DMS 273 (cell line): ENCODE measurements around the gene PLEKHM1.

Experiments used
- DNase-seq: peaks from one replicate; lab custom pipeline; 2025; ENCODE audit not compliant: unreplicated experiment; lab: John Stamatoyannopoulos, UW

PLEKHM1 gene

DNA sequence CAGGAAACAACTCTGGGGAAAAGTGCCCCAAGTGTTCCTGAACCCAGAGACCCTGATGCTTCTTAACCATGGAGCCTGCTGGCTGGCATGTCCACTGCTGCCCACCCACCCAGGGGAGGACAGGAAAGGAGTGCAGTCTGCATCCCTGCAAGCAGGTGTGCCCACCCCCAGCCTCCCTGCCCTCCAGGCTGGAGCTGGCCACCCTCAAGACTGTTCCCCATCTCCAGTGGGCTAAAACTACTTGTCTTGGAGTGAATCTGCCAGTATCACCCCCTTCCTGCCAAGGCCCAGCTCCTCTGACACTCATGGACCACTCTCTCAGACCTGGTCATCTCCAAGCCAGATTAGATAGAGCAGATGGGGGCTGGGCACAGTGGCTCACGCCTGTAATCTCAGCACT is 87.6 kb downstream of the PLEKHM1 start:
- no peak for DNase-seq

DNA sequence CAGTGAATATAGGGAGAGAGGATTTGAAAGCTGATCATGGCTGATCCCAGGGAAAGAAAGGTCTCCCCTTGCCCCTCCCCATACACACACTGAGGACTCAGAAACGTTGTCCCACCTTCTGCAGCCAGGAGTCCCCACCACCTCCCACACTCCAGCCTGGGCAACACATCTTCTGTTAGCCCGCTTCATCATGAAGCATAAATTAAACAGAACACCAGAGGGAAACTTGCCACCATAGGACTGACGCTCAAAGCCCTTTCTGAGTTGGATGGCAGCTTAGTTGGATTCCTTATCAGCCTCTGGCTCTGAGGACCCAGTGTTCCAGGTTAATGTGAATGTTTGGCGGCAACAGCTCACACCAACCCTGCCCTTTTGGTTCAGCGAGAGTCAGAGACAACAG is 91.7 kb downstream of the PLEKHM1 start:
- DNase-seq: peak; percentile 34

DNA sequence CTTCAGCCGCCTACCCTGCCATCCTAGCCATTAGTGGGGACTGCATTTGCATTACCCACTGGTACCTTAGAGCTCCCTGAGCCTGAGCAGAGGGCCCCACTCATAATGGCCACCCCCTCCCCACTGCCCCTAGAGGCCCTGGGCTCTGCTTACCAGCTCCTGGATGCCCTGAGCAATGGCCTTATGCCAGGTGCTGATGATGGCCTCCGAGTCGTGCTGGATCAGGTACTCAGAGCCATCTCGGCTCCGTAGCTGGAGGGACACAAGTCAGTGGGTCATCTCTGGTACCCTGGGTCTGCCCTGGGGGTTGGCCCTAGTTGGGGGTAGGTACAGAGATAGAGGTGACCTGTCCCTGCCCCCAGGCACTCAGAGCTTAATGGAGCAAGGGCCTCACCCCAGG is 92.7 kb downstream of the PLEKHM1 start:
- DNase-seq: no peak

- no peak for DNase-seq
Measured at GRCh38 chr17:45396496-45397205, 93.9 kb downstream of the PLEKHM1 start.

- DNase-seq: no peak
Measured at GRCh38 chr17:45395569-45396415, 94.7 kb downstream of the PLEKHM1 start.

DNA sequence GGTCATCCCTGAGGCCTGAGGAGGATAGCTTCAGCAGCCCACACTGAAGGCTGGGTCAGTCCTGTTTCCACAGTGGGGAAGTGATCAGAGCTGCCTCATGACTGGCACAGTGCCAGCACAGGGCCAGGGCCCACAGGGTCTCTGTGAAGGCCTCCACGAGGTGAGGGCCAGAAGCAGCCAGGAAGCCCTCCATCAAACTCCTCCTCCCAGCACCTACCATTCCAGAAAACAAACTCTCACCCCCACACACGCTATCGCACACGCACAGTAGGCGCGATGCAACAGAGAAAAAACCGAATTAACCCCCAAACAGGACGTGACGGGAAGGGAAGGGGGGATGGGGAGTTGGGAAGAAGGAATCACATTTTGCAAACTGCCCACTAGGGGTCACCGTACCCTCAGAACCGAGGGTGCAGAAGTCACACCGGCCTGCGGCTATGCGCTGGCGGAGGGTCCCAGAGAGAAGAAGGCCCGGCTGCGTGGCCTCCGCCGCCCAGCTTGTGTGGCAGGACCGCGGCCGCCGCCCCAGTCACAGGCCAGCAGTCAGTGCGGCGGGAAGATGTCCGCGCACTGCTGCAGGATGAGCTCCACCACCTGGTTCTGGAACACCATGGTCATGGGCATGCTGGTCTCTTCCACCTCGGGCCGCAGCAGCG is 95.5 kb downstream of the PLEKHM1 start:
- DNase-seq: peak; percentile 78

DNA sequence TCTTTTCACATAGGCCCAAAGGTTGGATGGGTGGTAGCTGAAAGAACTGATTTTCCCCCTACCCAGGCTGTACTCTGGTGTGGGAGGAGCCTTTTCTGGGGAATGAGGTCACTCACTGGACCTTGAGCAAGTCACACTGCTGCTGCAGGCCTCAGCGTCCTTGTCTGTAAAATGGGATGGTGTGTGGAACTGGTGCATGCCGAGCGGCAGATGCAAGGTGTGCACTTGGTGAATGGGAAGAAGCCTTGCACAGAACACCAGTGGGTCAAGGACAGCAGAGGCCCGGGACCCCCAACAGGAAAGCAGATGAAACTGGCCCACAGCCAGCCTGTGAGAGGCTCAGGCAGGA is 96.0 kb downstream of the PLEKHM1 start:
- DNase-seq: peak; percentile 49

- DNase-seq: peak; percentile 49
Measured at GRCh38 chr17:45394091-45394490, 96.4 kb downstream of the PLEKHM1 start.

DNA sequence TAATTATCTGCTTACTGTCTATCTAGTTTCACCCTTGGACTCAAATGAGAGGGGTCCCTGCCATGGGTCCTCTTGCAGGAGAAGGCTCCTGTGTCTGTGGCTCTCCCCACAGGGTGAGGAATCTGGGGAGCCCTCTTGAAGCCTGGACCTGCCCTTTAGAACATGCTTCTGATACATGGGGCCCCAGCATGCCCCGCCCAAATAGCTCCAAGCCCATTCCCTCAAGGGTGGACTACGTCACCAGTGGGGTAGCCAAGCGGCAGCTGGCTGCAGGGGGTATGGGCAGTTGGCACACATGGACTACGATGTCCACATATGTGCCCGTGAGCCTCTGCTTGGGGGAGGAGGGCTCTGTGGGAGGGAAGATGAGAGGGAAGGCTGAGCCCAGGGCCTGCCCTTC is 97.1 kb downstream of the PLEKHM1 start:
- no peak for DNase-seq

- DNase-seq: no peak
Measured at GRCh38 chr17:45391918-45392317, 98.6 kb downstream of the PLEKHM1 start.

- no peak for DNase-seq
Measured at GRCh38 chr17:45391291-45391690, 99.2 kb downstream of the PLEKHM1 start.

DNA sequence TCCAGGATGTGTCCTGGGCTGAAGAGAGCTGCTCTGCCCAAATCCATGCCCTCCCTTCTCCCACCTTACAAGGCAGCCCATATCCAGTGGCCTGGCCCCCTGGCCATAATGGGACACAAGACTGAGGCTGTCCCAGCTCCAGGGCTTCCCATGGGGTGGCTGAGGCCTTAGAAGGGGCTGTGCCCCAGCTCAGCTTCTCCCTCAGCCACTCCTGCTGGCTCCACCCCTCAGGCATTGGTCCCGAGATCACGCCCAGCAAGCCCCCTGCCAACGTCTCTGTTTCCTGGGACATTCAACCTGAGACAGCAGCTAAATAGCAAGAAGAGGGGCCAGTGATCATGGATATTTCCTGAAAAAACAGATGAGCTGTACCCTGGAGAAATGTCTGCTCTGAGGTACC is 101.2 kb downstream of the PLEKHM1 start:
- no peak for DNase-seq

DNA sequence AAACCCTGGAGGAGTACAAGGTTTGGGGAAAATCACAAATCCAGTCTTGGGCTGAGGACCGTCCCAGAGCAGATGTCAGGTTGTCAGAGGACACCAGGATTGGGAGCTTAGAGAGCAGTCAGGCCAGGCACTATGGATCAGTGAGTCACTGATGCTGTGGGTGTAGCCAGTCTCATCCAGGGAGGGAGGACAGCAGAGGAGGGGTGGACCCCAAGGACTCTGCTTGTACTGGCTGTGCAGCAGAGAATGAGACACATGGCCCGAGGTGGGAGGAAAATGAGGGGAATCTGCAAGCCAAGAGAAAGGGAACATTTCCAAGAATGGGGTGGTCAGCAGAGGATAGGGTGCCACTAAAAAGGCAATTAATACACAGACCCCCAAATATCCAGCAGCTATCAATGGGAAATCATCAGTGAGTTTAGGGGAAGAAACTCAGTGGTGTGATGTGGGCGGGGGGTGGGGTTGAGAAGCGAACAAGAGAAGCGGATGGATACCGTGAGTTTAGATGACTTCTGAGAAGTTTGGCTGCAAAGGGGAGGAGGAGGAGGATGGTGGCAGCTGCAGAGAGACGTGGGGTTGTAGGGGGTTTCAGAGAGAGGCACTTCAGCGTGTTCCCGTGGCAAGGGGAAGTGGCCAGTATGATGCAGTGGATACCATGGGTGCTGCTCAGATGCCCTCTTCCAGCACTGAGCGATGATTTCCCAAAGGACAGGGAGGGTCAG is 101.8 kb downstream of the PLEKHM1 start:
- no peak for DNase-seq

GRCh38 chr17:45387739-45388138 is 102.8 kb downstream of the PLEKHM1 start:
- DNase-seq: no peak

GRCh38 chr17:45386178-45386577 is 104.3 kb downstream of the PLEKHM1 start:
- DNase-seq: no peak
